Left lung (tissue), 10 donors: ENCODE data around the gene FBXO9. TPM values are rescaled to one million over a fixed set of nuclear protein-coding genes. Genes with fewer than 3 reads are reported as not detected.

ENCODE experiments used
- ATAC-seq: fragments of 200-7000 bp; cut with Tn5 transposase; one replicate; pipeline ENCODE4 v1.9.1; 2020; ENCODE audit warnings: moderate library complexity
- DNase-seq, 4 donors: peaks; one replicate each; pipeline ENCODE4 v3.0.0-alpha.2; 2013 to 2020
- H3K27ac ChIP-seq, 2 donors: fragments of 200-600 bp; sonication (generic) in 1 of 2; one replicate each; pipeline versions ENCODE4 v1.5.0 to v1.8.0; 2020 to 2021
- H3K27me3 ChIP-seq, 2 donors: fragments of 200-600 bp; sonication (generic) in 1 of 2; one replicate each; pipeline versions ENCODE4 v1.5.0 to v1.8.0; 2020 to 2021
- H3K36me3 ChIP-seq, 2 donors: fragments of 200-600 bp; sonication (generic) in 1 of 2; one replicate each; pipeline versions ENCODE4 v1.5.0 to v1.8.0; 2020 to 2021
- H3K4me1 ChIP-seq, 2 donors: fragments of 200-600 bp; one replicate each; pipeline ENCODE4 v1.8.0; 2021
- H3K4me3 ChIP-seq, 2 donors: fragments of 200-600 bp; sonication (generic) in 1 of 2; one replicate each; pipeline versions ENCODE4 v1.5.0 to v1.8.0; 2020 to 2021; ENCODE audit warnings: mild to moderate bottlenecking in 1 of 2
- H3K9me3 ChIP-seq, 2 donors: fragments of 200-600 bp; sonication (generic) in 1 of 2; one replicate each; pipeline versions ENCODE4 v1.5.0 to v1.8.0; 2020 to 2021
- intact Hi-C, 2 donors: fragments of 100-400 bp; cut with DNase I; formaldehyde crosslinking; loops; one replicate each; pipeline versions ENCODE4 v1.11.2 to v1.14.2; 2022
- polyA plus RNA-seq, 6 donors: library from polyadenylated mRNA; unstranded; fragments of 120-200 nt; gene quantifications; one replicate each; pipeline ENCODE4 v1.2.1, GENCODE V29; 2013; ENCODE audit not compliant: insufficient read length in 6 of 6
- total RNA-seq, 2 donors: library from RNA; stranded (reverse); fragmentation: NEBNext Ultra II Directional; extraction: Animal tissue kit (Norgen Biotek cat#: 25700); gene quantifications; one replicate each; pipeline ENCODE4 v1.2.1, GENCODE V29; 2021
- TF ChIP-seq, protein P1 (sequence below), 2 donors: fragments of 200-600 bp; sonication (generic) in 1 of 2; IDR thresholded peaks; one replicate each; pipeline versions ENCODE4 v1.5.0 to v1.8.0; 2021; ENCODE audit warnings: antibody characterized with exemption in 2 of 2
- donor health status: DM: no; HTN: yes; CAD: no.
- donor health status: DM: no; HTN: no; CAD: no.

The FBXO9 gene
- total and polyA plus RNA-seq, 8 donors: 77.6 to 127 (median 111) TPM

DNA sequence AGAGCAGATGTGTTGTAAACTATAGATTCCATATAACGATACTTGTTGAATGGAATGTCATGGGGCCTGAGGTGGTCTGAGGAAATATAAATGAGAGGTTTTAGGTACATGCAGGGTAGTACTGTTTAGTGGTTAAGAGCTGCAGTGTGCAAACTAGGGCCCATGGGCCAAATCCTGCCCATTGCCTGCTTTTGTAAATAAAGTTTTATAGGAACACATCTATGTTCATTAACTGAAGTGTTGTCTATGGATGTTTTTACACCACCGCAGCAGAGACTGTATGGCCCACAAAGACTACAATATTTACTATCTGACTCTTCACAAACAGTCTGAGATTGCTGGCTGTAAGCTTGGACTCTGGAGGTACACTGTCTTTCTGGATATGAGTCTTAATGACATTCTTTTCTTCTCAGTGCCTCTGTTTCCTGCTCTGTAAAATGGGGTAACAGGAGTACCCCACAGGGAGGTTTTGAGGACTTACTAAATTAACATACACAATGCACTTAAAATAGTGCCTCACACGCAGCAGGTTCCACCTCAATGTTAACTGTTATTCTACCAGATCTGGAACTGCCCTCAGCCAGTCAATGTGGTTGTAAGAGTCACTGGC, 70.9 kb downstream of the FBXO9 start:
- intact Hi-C loops: no loop called here
- Histone ChIP-seq H3K27ac (no peak overlapping the region), H3K4me3 (no peak overlapping the region), H3K9me3 (no peaks in the 10 kb centered on the region), H3K27me3 (peaks cover 0 to 4% of the 10 kb centered on the region in 2 donors), H3K36me3 (no peaks in the 10 kb centered on the region), H3K4me1 (no peaks in the 10 kb centered on the region)
- ATAC-seq (no peak), DNase-seq (no peak)
- TF ChIP-seq, protein P1, sequence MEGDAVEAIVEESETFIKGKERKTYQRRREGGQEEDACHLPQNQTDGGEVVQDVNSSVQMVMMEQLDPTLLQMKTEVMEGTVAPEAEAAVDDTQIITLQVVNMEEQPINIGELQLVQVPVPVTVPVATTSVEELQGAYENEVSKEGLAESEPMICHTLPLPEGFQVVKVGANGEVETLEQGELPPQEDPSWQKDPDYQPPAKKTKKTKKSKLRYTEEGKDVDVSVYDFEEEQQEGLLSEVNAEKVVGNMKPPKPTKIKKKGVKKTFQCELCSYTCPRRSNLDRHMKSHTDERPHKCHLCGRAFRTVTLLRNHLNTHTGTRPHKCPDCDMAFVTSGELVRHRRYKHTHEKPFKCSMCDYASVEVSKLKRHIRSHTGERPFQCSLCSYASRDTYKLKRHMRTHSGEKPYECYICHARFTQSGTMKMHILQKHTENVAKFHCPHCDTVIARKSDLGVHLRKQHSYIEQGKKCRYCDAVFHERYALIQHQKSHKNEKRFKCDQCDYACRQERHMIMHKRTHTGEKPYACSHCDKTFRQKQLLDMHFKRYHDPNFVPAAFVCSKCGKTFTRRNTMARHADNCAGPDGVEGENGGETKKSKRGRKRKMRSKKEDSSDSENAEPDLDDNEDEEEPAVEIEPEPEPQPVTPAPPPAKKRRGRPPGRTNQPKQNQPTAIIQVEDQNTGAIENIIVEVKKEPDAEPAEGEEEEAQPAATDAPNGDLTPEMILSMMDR (IDR thresholded peaks at IDR 0.05): no peak

GRCh38 chr6:53139841-53140413, 74.7 kb downstream of the FBXO9 start:
- intact Hi-C loops: no loop called here
- Histone ChIP-seq H3K4me3 (no peak overlapping the region), H3K36me3 (no peaks in the 10 kb centered on the region), H3K4me1 (no peaks in the 10 kb centered on the region), H3K27me3 (peaks cover 0 to 4% of the 10 kb centered on the region in 2 donors), H3K27ac (no peak overlapping the region), H3K9me3 (no peaks in the 10 kb centered on the region)
- ATAC-seq (no peak), DNase-seq (no peak)
- TF ChIP-seq, protein P1 (IDR thresholded peaks at IDR 0.05): no peak

GRCh38 chr6:53142810-53143209, 77.6 kb downstream of the FBXO9 start:
- DNase-seq (no peak), ATAC-seq (no peak)
- TF ChIP-seq, protein P1 (IDR thresholded peaks at IDR 0.05): no peak
- Histone ChIP-seq H3K27ac (no peak overlapping the region), H3K4me3 (no peak overlapping the region), H3K27me3 (peaks cover 0 to 4% of the 10 kb centered on the region in 2 donors), H3K9me3 (no peaks in the 10 kb centered on the region), H3K4me1 (no peaks in the 10 kb centered on the region), H3K36me3 (no peaks in the 10 kb centered on the region)
- intact Hi-C loops: no loop called here

GRCh38 chr6:53143710-53144109, 78.5 kb downstream of the FBXO9 start:
- Histone ChIP-seq H3K9me3 (no peaks in the 10 kb centered on the region), H3K4me3 (no peak overlapping the region), H3K27ac (no peak overlapping the region), H3K27me3 (peaks cover 0 to 4% of the 10 kb centered on the region in 2 donors), H3K36me3 (no peaks in the 10 kb centered on the region), H3K4me1 (no peaks in the 10 kb centered on the region)
- TF ChIP-seq, protein P1 (IDR thresholded peaks at IDR 0.05): no peak
- intact Hi-C loops: no loop called here
- no peak for DNase-seq
- no peak for ATAC-seq

GRCh38 chr6:53144802-53145201, 79.6 kb downstream of the FBXO9 start:
- Histone ChIP-seq H3K27me3 (peaks cover 0 to 3% of the 10 kb centered on the region in 2 donors), H3K4me1 (no peaks in the 10 kb centered on the region), H3K27ac (no peak overlapping the region), H3K36me3 (no peaks in the 10 kb centered on the region), H3K9me3 (no peaks in the 10 kb centered on the region), H3K4me3 (no peak overlapping the region)
- intact Hi-C loops: no loop called here
- ATAC-seq: no peak
- TF ChIP-seq, protein P1 (IDR thresholded peaks at IDR 0.05): no peak
- DNase-seq: no peak
